ENCODE results near the gene IFRD1.
"Not testable (repeated sequence)": the region's sequence is repeated elsewhere in the genome, so short reads cannot be mapped to it uniquely, and the experiment has no call there.

The IFRD1 gene

GRCh38 chr7:112488264-112488552 is 37.9 kb downstream of the IFRD1 start:
- no peak for DNase-seq

- DNase-seq: no peak
Measured at GRCh38 chr7:112492186-112492585, 41.9 kb downstream of the IFRD1 start.

GRCh38 chr7:112494656-112495055 is 44.4 kb downstream of the IFRD1 start:
- DNase-seq: no peak

- no peak for DNase-seq
Measured at GRCh38 chr7:112495156-112495788, 45.0 kb downstream of the IFRD1 start.

GRCh38 chr7:112495810-112496462 is 45.7 kb downstream of the IFRD1 start:
- peak; percentile 33 for DNase-seq

- DNase-seq: no peak
Measured at GRCh38 chr7:112497481-112497880, 47.2 kb downstream of the IFRD1 start.

- no peak for DNase-seq
Measured at GRCh38 chr7:112500619-112501018, 50.4 kb downstream of the IFRD1 start.

GRCh38 chr7:112501801-112502503 is 51.7 kb downstream of the IFRD1 start:
- DNase-seq: no peak

GRCh38 chr7:112502700-112503099 is 52.4 kb downstream of the IFRD1 start:
- no peak for DNase-seq

GRCh38 chr7:112503361-112503972 is 53.2 kb downstream of the IFRD1 start:
- no peak for DNase-seq

GRCh38 chr7:112504093-112504695 is 53.9 kb downstream of the IFRD1 start:
- no peak for DNase-seq

- no peak for DNase-seq
Measured at GRCh38 chr7:112505495-112505894, 55.2 kb downstream of the IFRD1 start.

- DNase-seq: no peak
Measured at GRCh38 chr7:112508404-112508803, 58.1 kb downstream of the IFRD1 start.

GRCh38 chr7:112509402-112509801 is 59.1 kb downstream of the IFRD1 start:
- no peak for DNase-seq

GRCh38 chr7:112510001-112510742 is 59.9 kb downstream of the IFRD1 start:
- DNase-seq: peak; percentile 10

GRCh38 chr7:112510743-112511110 is 60.5 kb downstream of the IFRD1 start:
- no peak for DNase-seq

GRCh38 chr7:112511451-112512202 is 61.4 kb downstream of the IFRD1 start:
- no peak for DNase-seq

GRCh38 chr7:112512451-112513210 is 62.4 kb downstream of the IFRD1 start:
- no peak for DNase-seq

GRCh38 chr7:112515989-112516388 is 65.7 kb downstream of the IFRD1 start:
- DNase-seq: no peak

GRCh38 chr7:112516418-112516817 is 66.2 kb downstream of the IFRD1 start:
- not testable (repeated sequence) for DNase-seq

- no peak for DNase-seq
Measured at GRCh38 chr7:112517487-112517886, 67.2 kb downstream of the IFRD1 start.
